ENCODE measurements around the gene MTX3. TPM values are rescaled to one million over a fixed set of nuclear protein-coding genes. Genes with fewer than 3 reads are reported as not detected.
A peak's percentile ranks its signal among the peaks of the same experiment; 100 is the strongest.

The MTX3 gene
- total and polyA plus RNA-seq, 2 donors (not counting 3 experiments of a cell fraction or from before 2014, with no cell fraction given): 2.9 to 8.3 TPM

DNA sequence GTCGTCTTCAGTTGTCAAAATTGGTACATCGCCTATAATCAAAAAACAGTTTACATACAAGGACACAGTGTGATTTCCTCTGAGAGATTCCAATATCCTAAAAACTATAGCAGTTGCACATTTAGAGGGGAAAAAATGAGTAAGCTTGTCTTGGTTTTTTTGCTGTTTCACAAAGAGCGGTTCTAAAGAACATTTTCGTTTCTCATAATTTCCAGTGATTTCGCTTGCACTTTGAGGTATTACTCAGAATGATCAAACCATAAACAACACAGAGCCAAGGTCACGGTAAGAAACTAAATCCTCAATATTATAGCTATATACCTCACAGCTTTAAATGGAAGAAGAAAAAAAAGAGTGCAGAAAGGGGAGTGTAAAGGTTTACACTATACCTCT is 861 bp downstream of the MTX3 start:
- Histone ChIP-seq H3K4me3 (replicated peaks in 1 of 3; ENCODE audit: insufficient read depth in 1 of 3, low read depth in 1 of 3, low read length in 3 of 3) (peak overlapping the region in 2 of 3 experiments; percentile 60 to 66), H3K27me3 (ENCODE audit: control insufficient read depth in 2 of 2, insufficient read depth in 2 of 2, low read length in 2 of 2) (peaks cover 0 to 2% of the 10 kb centered on the region in 2 experiments), H3K4me1 (ENCODE audit: control insufficient read depth, extremely low read depth, insufficient read depth, low read length) (peaks cover 13% of the 10 kb centered on the region), H3K36me3 (ENCODE audit: control insufficient read depth in 2 of 2, extremely low read depth in 1 of 2, insufficient read depth in 2 of 2, low read length in 2 of 2) (no peaks in the 10 kb centered on the region), H4K20me1 (replicated peaks; ENCODE audit: control insufficient read depth, extremely low read depth, insufficient read depth, low read length) (no peaks in the 10 kb centered on the region), H2AFZ (ENCODE audit: low read depth, low read length) (peak overlapping the region; percentile 98), H3K4me2 (ENCODE audit: insufficient read depth, low read length) (peak overlapping the region; percentile 78), H3K9me1 (replicated peaks; ENCODE audit: control insufficient read depth, extremely low read depth, insufficient read depth, low read length) (no peaks in the 10 kb centered on the region), H3K9me3 (replicated peaks; ENCODE audit: control insufficient read depth, insufficient read depth, low read length) (no peaks in the 10 kb centered on the region), H3K9ac (replicated peaks; ENCODE audit: extremely low read depth, insufficient read depth, low read length) (peak overlapping the region; percentile 60), H3K27ac (ENCODE audit: insufficient read depth, low read depth, low read length) (no peak overlapping the region), H3K79me2 (ENCODE audit: control insufficient read depth, insufficient read depth, low read length) (no peaks in the 10 kb centered on the region)
- dilution Hi-C loops (cut with MboI; ENCODE audit: extremely low pct_ligation_motif_present, low sequenced_read_pairs): no loop called here
- DNase-seq (ENCODE audit: low read depth, low spot score): no peak
- FAIRE-seq: peak; percentile 46
- ChIA-PET POLR2A (no interaction called here), CTCF (interaction anchor here (1.2 to 2.5 kb wide), 3 partner anchors 11 to 93 kb away, joined by 3 to 10 read pairs (median 4); no protein-coding TSS in a partner anchor)
- BruUV-seq (replicated peaks): TSS peak; percentile 58
- no peak for TF ChIP-seq POLR2AphosphoS5 (IDR thresholded peaks at IDR 0.05; ENCODE audit: insufficient read depth, low read depth, low read length)
- no peak for TF ChIP-seq JUN (IDR thresholded peaks at IDR 0.05; ENCODE audit: borderline replicate concordance, insufficient read depth, insufficient read length, low read depth)
- no peak for TF ChIP-seq GATA2 (IDR thresholded peaks at IDR 0.05; ENCODE audit: insufficient read depth, insufficient read length, low read depth, low read length)
- TF ChIP-seq MYC (IDR thresholded peaks at IDR 0.05; ENCODE audit: low read depth, low read length): no peak
- TF ChIP-seq, protein P1, sequence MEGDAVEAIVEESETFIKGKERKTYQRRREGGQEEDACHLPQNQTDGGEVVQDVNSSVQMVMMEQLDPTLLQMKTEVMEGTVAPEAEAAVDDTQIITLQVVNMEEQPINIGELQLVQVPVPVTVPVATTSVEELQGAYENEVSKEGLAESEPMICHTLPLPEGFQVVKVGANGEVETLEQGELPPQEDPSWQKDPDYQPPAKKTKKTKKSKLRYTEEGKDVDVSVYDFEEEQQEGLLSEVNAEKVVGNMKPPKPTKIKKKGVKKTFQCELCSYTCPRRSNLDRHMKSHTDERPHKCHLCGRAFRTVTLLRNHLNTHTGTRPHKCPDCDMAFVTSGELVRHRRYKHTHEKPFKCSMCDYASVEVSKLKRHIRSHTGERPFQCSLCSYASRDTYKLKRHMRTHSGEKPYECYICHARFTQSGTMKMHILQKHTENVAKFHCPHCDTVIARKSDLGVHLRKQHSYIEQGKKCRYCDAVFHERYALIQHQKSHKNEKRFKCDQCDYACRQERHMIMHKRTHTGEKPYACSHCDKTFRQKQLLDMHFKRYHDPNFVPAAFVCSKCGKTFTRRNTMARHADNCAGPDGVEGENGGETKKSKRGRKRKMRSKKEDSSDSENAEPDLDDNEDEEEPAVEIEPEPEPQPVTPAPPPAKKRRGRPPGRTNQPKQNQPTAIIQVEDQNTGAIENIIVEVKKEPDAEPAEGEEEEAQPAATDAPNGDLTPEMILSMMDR (IDR thresholded peaks at IDR 0.05; ENCODE audit: extremely low read depth in 1 of 2, insufficient read depth in 1 of 2, low read depth in 1 of 2, low read length in 2 of 2): no peak
- TF ChIP-seq EZH2 (IDR thresholded peaks at IDR 0.05; ENCODE audit: borderline replicate concordance, low read depth, low read length, severe bottlenecking): no peak
- no peak for TF ChIP-seq POLR2A (IDR thresholded peaks at IDR 0.05; ENCODE audit: low read depth, low read length)
- TF ChIP-seq FOS (IDR thresholded peaks at IDR 0.05; ENCODE audit: borderline replicate concordance, insufficient read depth, low read length): no peak
- TF ChIP-seq, protein P2, sequence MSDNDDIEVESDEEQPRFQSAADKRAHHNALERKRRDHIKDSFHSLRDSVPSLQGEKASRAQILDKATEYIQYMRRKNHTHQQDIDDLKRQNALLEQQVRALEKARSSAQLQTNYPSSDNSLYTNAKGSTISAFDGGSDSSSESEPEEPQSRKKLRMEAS (IDR thresholded peaks at IDR 0.05; ENCODE audit: insufficient read depth, insufficient read length): no peak
- intact Hi-C loops (cut with micrococcal nuclease): loop anchor here (5.0 kb wide), 1 partner anchor 92 kb away; no protein-coding TSS in a partner anchor
